ENCODE results near the gene SFXN4. TPM values are rescaled to one million over a fixed set of nuclear protein-coding genes. Genes with fewer than 3 reads are reported as not detected.
"Not testable (repeated sequence)": the region's sequence is repeated elsewhere in the genome, so short reads cannot be mapped to it uniquely, and the experiment has no call there.

The SFXN4 gene
- total and polyA plus RNA-seq, 2 experiments from 2014 or later: 13.1 to 17.6 TPM

GRCh38 chr10:119159332-119159731 lies 6.2 kb downstream of the SFXN4 start:
- H3K79me2 ChIP-seq (ENCODE audit: insufficient read depth): no peaks in the 10 kb centered on the region
- H3K9me2 ChIP-seq (ENCODE audit: insufficient read depth): no peaks in the 10 kb centered on the region
- DNase-seq: no peak
- no peak overlapping the region for H3K4me3 ChIP-seq
- in situ Hi-C loops (cut with MboI): no loop called here
- no peaks in the 10 kb centered on the region for H3K27me3 ChIP-seq (replicated peaks; ENCODE audit: insufficient read depth)
- no peaks in the 10 kb centered on the region for H3K9me3 ChIP-seq (ENCODE audit: low read depth)
- H3K36me3 ChIP-seq (ENCODE audit: low read depth): peaks cover 11% of the 10 kb centered on the region; the same call in 1 of the 2 replicates
- 81 to 84% methylated on average over 6 to 8 of the region's 8 CpGs for WGBS, 2 experiments (ENCODE audit: low coverage in 1 of 2, low lambda C conversion rate in 2 of 2, missing lambda C conversion rate in 2 of 2)
- no peak overlapping the region for H3K4me2 ChIP-seq (ENCODE audit: unreplicated experiment)
- H3K9ac ChIP-seq: no peak overlapping the region
- no peak overlapping the region for H2AFZ ChIP-seq
- H3K4me1 ChIP-seq (ENCODE audit: insufficient read depth): no peaks in the 10 kb centered on the region
- no peak overlapping the region for H3K27ac ChIP-seq
- TF ChIP-seq EZH2 (IDR thresholded peaks at IDR 0.05; ENCODE audit: insufficient read depth, poor library complexity, severe bottlenecking) (no peak), EZH2phosphoT487 (IDR thresholded peaks at IDR 0.05; ENCODE audit: insufficient read depth, low read depth) (no peak)
- H4K20me1 ChIP-seq (ENCODE audit: insufficient read depth): no peaks in the 10 kb centered on the region
- H3F3A ChIP-seq (ENCODE audit: insufficient read depth): 0 out of 2 replicates have a peak, but pooled peaks cover 5% of the 10 kb centered on the region

GRCh38 chr10:119153661-119154060 lies 11.9 kb downstream of the SFXN4 start:
- in situ Hi-C loops (cut with MboI): no loop called here
- DNase-seq: no peak
- WGBS, 2 experiments (ENCODE audit: low coverage in 1 of 2, low lambda C conversion rate in 2 of 2, missing lambda C conversion rate in 2 of 2): 92 to 94% methylated on average over 12 of the region's 12 CpGs
- H3K27me3 ChIP-seq (replicated peaks; ENCODE audit: insufficient read depth): no peaks in the 10 kb centered on the region
- no peak overlapping the region for H3K4me3 ChIP-seq
- H2AFZ ChIP-seq: no peak overlapping the region
- TF ChIP-seq EZH2 (IDR thresholded peaks at IDR 0.05; ENCODE audit: insufficient read depth, poor library complexity, severe bottlenecking): no peak
- TF ChIP-seq EZH2phosphoT487 (IDR thresholded peaks at IDR 0.05; ENCODE audit: insufficient read depth, low read depth): no peak
- no peaks in the 10 kb centered on the region for H3K4me1 ChIP-seq (ENCODE audit: insufficient read depth)
- no peak overlapping the region for H3K4me2 ChIP-seq (ENCODE audit: unreplicated experiment)
- H3K79me2 ChIP-seq (ENCODE audit: insufficient read depth): no peaks in the 10 kb centered on the region
- H3F3A ChIP-seq (ENCODE audit: insufficient read depth): no peaks in the 10 kb centered on the region
- no peak overlapping the region for H3K9ac ChIP-seq
- H3K9me3 ChIP-seq (ENCODE audit: low read depth): no peaks in the 10 kb centered on the region
- H3K36me3 ChIP-seq (ENCODE audit: low read depth): peaks cover 15% of the 10 kb centered on the region; the same call in 1 of the 2 replicates
- H3K27ac ChIP-seq: no peak overlapping the region
- no peaks in the 10 kb centered on the region for H3K9me2 ChIP-seq (ENCODE audit: insufficient read depth)
- H4K20me1 ChIP-seq (ENCODE audit: insufficient read depth): no peaks in the 10 kb centered on the region

GRCh38 chr10:119153041-119153440 lies 12.5 kb downstream of the SFXN4 start:
- no peaks in the 10 kb centered on the region for H4K20me1 ChIP-seq (ENCODE audit: insufficient read depth)
- in situ Hi-C loops (cut with MboI): no loop called here
- H3K9me2 ChIP-seq (ENCODE audit: insufficient read depth): no peaks in the 10 kb centered on the region
- H3K79me2 ChIP-seq (ENCODE audit: insufficient read depth): no peaks in the 10 kb centered on the region
- no peak overlapping the region for H3K4me2 ChIP-seq (ENCODE audit: unreplicated experiment)
- H3K4me3 ChIP-seq: no peak overlapping the region
- H3K27ac ChIP-seq: no peak overlapping the region
- H3K9ac ChIP-seq: no peak overlapping the region
- TF ChIP-seq EZH2phosphoT487 (IDR thresholded peaks at IDR 0.05; ENCODE audit: insufficient read depth, low read depth) (no peak), EZH2 (IDR thresholded peaks at IDR 0.05; ENCODE audit: insufficient read depth, poor library complexity, severe bottlenecking) (no peak)
- H3K4me1 ChIP-seq (ENCODE audit: insufficient read depth): no peaks in the 10 kb centered on the region
- H3F3A ChIP-seq (ENCODE audit: insufficient read depth): no peaks in the 10 kb centered on the region
- peaks cover 15% of the 10 kb centered on the region; the same call in 1 of the 2 replicates for H3K36me3 ChIP-seq (ENCODE audit: low read depth)
- no peaks in the 10 kb centered on the region for H3K9me3 ChIP-seq (ENCODE audit: low read depth)
- no peak overlapping the region for H2AFZ ChIP-seq
- 91 to 92% methylated on average over 5 of the region's 5 CpGs for WGBS, 2 experiments (ENCODE audit: low coverage in 1 of 2, low lambda C conversion rate in 2 of 2, missing lambda C conversion rate in 2 of 2)
- H3K27me3 ChIP-seq (replicated peaks; ENCODE audit: insufficient read depth): no peaks in the 10 kb centered on the region
- DNase-seq: no peak

GRCh38 chr10:119151601-119152000 lies 13.9 kb downstream of the SFXN4 start:
- WGBS, 2 experiments (ENCODE audit: low coverage in 1 of 2, low lambda C conversion rate in 2 of 2, missing lambda C conversion rate in 2 of 2): 99% methylated on average over 6 of the region's 6 CpGs
- in situ Hi-C loops (cut with MboI): not testable (repeated sequence)

GRCh38 chr10:119149729-119150128 lies 15.8 kb downstream of the SFXN4 start:
- no peaks in the 10 kb centered on the region for H3K9me2 ChIP-seq (ENCODE audit: insufficient read depth)
- TF ChIP-seq EZH2 (IDR thresholded peaks at IDR 0.05; ENCODE audit: insufficient read depth, poor library complexity, severe bottlenecking) (no peak), EZH2phosphoT487 (IDR thresholded peaks at IDR 0.05; ENCODE audit: insufficient read depth, low read depth) (no peak)
- H3K4me2 ChIP-seq (ENCODE audit: unreplicated experiment): no peak overlapping the region
- H3K9me3 ChIP-seq (ENCODE audit: low read depth): no peaks in the 10 kb centered on the region
- in situ Hi-C loops (cut with MboI): no loop called here
- no peaks in the 10 kb centered on the region for H4K20me1 ChIP-seq (ENCODE audit: insufficient read depth)
- H3K9ac ChIP-seq: no peak overlapping the region
- no peaks in the 10 kb centered on the region for H3K4me1 ChIP-seq (ENCODE audit: insufficient read depth)
- no peak overlapping the region for H3K4me3 ChIP-seq
- no peak overlapping the region for H2AFZ ChIP-seq
- 0 out of 2 replicates have a peak, but pooled peaks cover 5% of the 10 kb centered on the region for H3F3A ChIP-seq (ENCODE audit: insufficient read depth)
- H3K79me2 ChIP-seq (ENCODE audit: insufficient read depth): no peaks in the 10 kb centered on the region
- H3K36me3 ChIP-seq (ENCODE audit: low read depth): peaks cover 4% of the 10 kb centered on the region; the same call in 1 of the 2 replicates
- WGBS, 2 experiments (ENCODE audit: low coverage in 1 of 2, low lambda C conversion rate in 2 of 2, missing lambda C conversion rate in 2 of 2): 80 to 83% methylated on average over 13 of the region's 13 CpGs
- H3K27me3 ChIP-seq (replicated peaks; ENCODE audit: insufficient read depth): no peaks in the 10 kb centered on the region
- no peak overlapping the region for H3K27ac ChIP-seq
- DNase-seq: no peak

More at GRCh38 chr10:119151601-119152000, 13.9 kb downstream of the SFXN4 start:
- H2AFZ ChIP-seq; H3K27me3 ChIP-seq (replicated peaks; ENCODE audit: insufficient read depth); DNase-seq; H4K20me1 ChIP-seq (ENCODE audit: insufficient read depth); H3K9ac ChIP-seq; H3K4me3 ChIP-seq; H3K27ac ChIP-seq; H3F3A ChIP-seq (ENCODE audit: insufficient read depth); H3K4me1 ChIP-seq (ENCODE audit: insufficient read depth); H3K4me2 ChIP-seq (ENCODE audit: unreplicated experiment); H3K79me2 ChIP-seq (ENCODE audit: insufficient read depth); H3K9me3 ChIP-seq (ENCODE audit: low read depth); H3K9me2 ChIP-seq (ENCODE audit: insufficient read depth); H3K36me3 ChIP-seq (ENCODE audit: low read depth): not testable (repeated sequence)
